ENCODE results near the gene GAST. TPM values are rescaled to one million over a fixed set of nuclear protein-coding genes. Genes with fewer than 3 reads are reported as not detected.

The GAST gene
- total and polyA plus RNA-seq, 2 of the 13 experiments (the other 11 are each of a cell fraction or from before 2014, with no cell fraction given) = 0.32 to 0.42 TPM

GRCh38 chr17:41724476-41725050 lies 12.4 kb downstream of the GAST start (continued):
- TF ChIP-seq SNAPC4 (CRISPR knock-in tag; IDR thresholded peaks at IDR 0.05) = no peak
- no peak for TF ChIP-seq SP1 (IDR thresholded peaks at IDR 0.05)
- TF ChIP-seq SP1 (CRISPR knock-in tag; IDR thresholded peaks at IDR 0.05) = no peak
- TF ChIP-seq NFIC (IDR thresholded peaks at IDR 0.05; ENCODE audit: low read length) = no peak
- TF ChIP-seq BRCA1 (CRISPR knock-in tag; IDR thresholded peaks at IDR 0.05) = no peak
- no peak for TF ChIP-seq RELA (CRISPR knock-in tag; IDR thresholded peaks at IDR 0.05)
- no peak for TF ChIP-seq EED (CRISPR knock-in tag; IDR thresholded peaks at IDR 0.05)
- no peak for TF ChIP-seq DPF2 (CRISPR knock-in tag; IDR thresholded peaks at IDR 0.05; ENCODE audit: borderline replicate concordance, low read depth)
- no peak for TF ChIP-seq BCL3 (CRISPR knock-in tag; IDR thresholded peaks at IDR 0.05)
- no peak for TF ChIP-seq ZNF414 (CRISPR knock-in tag; IDR thresholded peaks at IDR 0.05)
- TF ChIP-seq YEATS4 (CRISPR knock-in tag; IDR thresholded peaks at IDR 0.05; ENCODE audit: borderline replicate concordance) = no peak
- TF ChIP-seq CBFB (CRISPR knock-in tag; IDR thresholded peaks at IDR 0.05) = no peak
- no peak for TF ChIP-seq FOXA1 (IDR thresholded peaks at IDR 0.05)
- TF ChIP-seq FOXA1 (CRISPR knock-in tag; IDR thresholded peaks at IDR 0.05) = no peak
- TF ChIP-seq POLR2AphosphoS2 (IDR thresholded peaks at IDR 0.05; ENCODE audit: low read depth, low read length) = no peak
- no peak for TF ChIP-seq ZNF256 (CRISPR knock-in tag; conservative IDR thresholded peaks at IDR 0.05)
- no peak for TF ChIP-seq ZNF773 (CRISPR knock-in tag; IDR thresholded peaks at IDR 0.05; ENCODE audit: borderline replicate concordance)

Measured in HepG2 (cell line).